Brain microvascular endothelial cell (primary cell): ENCODE results near the gene ZNF57.
"Not testable (repeated sequence)": the region's sequence is repeated elsewhere in the genome, so short reads cannot be mapped to it uniquely, and the experiment has no call there.

Experiments
- DNase-seq: peaks from one replicate; pipeline ENCODE4 v3.0.0-alpha.2; 2020
- H3K27ac ChIP-seq: fragments of 250-450 bp; sonication (Bioruptor Pico); 2 replicates; pipeline ENCODE4 v1.5.1; 2020; ENCODE audit warnings: mild to moderate bottlenecking, moderate library complexity
- H3K27me3 ChIP-seq: fragments of 250-450 bp; sonication (Bioruptor Pico); replicated peaks from 2 replicates; pipeline ENCODE4 v1.5.1; 2020; ENCODE audit warnings: mild to moderate bottlenecking
- H3K36me3 ChIP-seq: fragments of 250-450 bp; sonication (Bioruptor Pico); replicated peaks from 2 replicates; pipeline ENCODE4 v1.5.1; 2020; ENCODE audit warnings: mild to moderate bottlenecking
- H3K4me3 ChIP-seq: 2 replicates; pipeline ENCODE4 v1.5.1; 2011; ENCODE audit warnings: low read depth, mild to moderate bottlenecking, control low read depth, low read length, moderate library complexity
- CTCF ChIP-seq: IDR thresholded peaks from 2 replicates; pipeline ENCODE4 v1.5.1; 2011; ENCODE audit warnings: low read depth, mild to moderate bottlenecking, moderate library complexity, low read length, control low read depth, inconsistent platforms; ENCODE audit errors: missing control alignments
- in situ Hi-C: cut with HindIII; loops from 2 replicates; pipeline ENCODE4 v1.10.0; 2017; ENCODE audit warnings: low sequenced_read_pairs, low pct_ligation_motif_present

ZNF57 gene

GRCh38 chr19:2869618-2870017 is 31.1 kb upstream of the ZNF57 start:
- no peak overlapping the region for H3K27ac ChIP-seq
- TF ChIP-seq CTCF = no peak
- in situ Hi-C loops = no loop called here
- no peaks in the 10 kb centered on the region for H3K27me3 ChIP-seq
- H3K4me3 ChIP-seq = no peak overlapping the region
- DNase-seq = no peak
- H3K36me3 ChIP-seq = no peaks in the 10 kb centered on the region

DNA sequence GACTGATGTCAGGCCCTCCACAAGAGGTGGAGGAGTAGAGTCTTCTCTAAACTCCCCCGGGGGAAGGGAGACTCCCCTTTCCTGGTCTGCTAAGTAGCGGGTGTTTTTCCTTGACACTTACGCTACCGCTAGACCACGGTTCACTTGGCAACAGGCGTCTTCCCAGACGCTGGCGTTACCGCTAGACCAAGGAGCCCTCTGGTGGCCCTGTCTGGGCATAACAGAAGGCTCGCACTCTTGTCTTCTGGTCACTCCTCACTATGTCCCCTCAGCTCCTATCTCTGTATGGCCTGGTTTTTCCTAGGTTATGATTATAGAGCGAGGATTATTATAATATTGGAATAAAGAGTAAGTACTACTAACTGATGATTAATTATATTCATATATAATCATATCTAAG is 28.6 kb upstream of the ZNF57 start:
- in situ Hi-C loops, H3K36me3 ChIP-seq, H3K27me3 ChIP-seq, H3K4me3 ChIP-seq, H3K27ac ChIP-seq: not testable (repeated sequence)
- peak; percentile 6 for DNase-seq
- peak; percentile 40 for TF ChIP-seq CTCF

DNA sequence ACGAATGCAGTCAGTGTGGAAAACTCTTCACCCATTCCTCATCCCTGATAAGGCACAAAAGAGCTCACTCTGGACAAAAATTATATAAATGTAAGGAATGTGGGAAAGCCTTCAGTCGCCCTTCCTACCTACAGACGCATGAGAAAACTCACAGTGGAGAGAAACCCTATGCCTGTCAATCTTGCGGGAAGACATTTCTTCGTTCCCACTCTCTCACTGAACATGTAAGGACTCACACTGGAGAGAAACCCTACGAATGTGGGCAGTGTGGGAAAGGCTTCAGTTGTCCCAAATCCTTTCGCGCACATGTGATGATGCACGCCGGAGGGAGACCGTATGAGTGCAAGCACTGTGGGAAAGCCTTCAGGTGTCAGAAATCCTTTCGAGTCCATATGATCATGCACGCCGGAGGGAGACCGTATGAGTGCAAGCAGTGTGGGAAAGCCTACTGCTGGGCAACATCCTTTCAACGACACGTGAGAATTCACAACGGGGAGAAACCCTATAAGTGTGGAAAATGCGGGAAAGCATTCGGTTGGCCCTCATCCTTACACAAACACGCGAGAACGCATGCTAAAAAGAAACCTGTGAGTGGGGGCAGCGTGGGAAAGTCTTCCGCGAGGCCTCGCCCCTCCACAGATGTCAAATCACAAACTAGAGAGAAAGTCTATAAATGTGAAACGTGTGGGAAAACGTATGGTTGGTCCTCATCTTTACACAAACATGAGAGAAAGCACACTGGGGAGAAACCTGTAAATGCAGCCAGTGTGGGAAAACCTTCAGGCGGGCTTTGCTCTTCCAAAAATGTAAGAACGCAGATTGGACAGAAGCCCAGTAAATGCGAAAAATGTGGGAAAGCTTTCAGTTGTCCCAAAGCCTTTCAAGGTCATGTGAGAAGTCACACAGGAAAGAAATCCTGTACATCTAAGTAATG is 23.1 kb upstream of the ZNF57 start:
- no peak for TF ChIP-seq CTCF
- DNase-seq = no peak
- no peaks in the 10 kb centered on the region for H3K27me3 ChIP-seq
- no peak overlapping the region for H3K4me3 ChIP-seq
- H3K36me3 ChIP-seq = no peaks in the 10 kb centered on the region
- no peak overlapping the region for H3K27ac ChIP-seq
- in situ Hi-C loops = no loop called here

DNA sequence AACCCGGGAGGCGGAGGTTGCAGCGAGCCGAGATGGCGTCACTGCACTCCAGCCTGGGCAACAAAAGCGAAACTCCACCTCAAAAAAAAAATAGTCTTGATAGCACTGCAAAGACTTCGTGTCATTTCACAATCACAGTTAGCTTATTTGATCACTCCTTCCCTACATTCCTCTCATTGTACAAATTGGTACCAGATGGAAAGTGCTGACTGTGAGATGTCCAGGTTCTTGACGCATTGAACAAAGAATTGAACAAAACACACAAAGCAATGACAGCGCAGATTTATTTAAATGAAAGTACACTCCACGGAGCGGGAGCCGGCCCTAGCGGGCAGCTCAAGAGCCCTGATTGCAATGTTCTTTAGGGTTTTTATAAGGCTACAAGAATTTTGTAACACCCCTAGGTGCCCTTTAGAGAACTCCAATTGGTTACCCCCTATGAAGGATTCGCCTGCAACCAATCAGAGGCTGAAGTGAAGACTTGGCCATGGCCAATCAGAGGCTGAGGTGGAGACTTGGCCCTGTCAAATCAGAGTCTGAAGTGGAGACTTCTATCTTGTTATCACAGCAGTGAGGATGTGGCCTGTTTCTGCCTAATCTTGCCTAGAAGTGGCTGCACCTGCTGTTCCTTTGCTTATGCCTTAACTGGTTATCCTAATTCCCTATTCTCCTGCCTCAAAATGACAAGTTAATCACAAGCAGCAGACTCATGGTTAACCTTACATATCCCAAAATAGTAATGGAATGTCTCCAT is 16.9 kb upstream of the ZNF57 start:
- DNase-seq = no peak
- in situ Hi-C loops = no loop called here
- Histone ChIP-seq H3K36me3 (no peaks in the 10 kb centered on the region), H3K27me3 (no peaks in the 10 kb centered on the region), H3K4me3 (no peak overlapping the region), H3K27ac (no peak overlapping the region)
- no peak for TF ChIP-seq CTCF

GRCh38 chr19:2885736-2886135 is 15.0 kb upstream of the ZNF57 start:
- in situ Hi-C loops = no loop called here
- Histone ChIP-seq H3K27ac (no peak overlapping the region), H3K27me3 (no peaks in the 10 kb centered on the region), H3K36me3 (no peaks in the 10 kb centered on the region), H3K4me3 (no peak overlapping the region)
- no peak for DNase-seq
- no peak for TF ChIP-seq CTCF
